H1 (cell line): Measurements from ENCODE around the gene RGP1. TPM values are rescaled to one million over a fixed set of nuclear protein-coding genes. Genes with fewer than 3 reads are reported as not detected.

Experiments
- CHD7 ChIP-seq: fragments of 300-600 bp; sonication (generic); IDR thresholded peaks from 2 replicates; pipeline ENCODE4 v1.7.1; 2012; ENCODE audit warnings: low read length, moderate library complexity, mild to moderate bottlenecking, inconsistent platforms; ENCODE audit not compliant: insufficient replicate concordance
- polyA plus RNA-seq, 7 experiments: library from polyadenylated mRNA; depleted of rRNA in 3 of 7; stranded (reverse) in 5 of 7; unstranded in 2 of 7; fragments of >200 nt in 5 of 7; fragments of 200-250 nt in 2 of 7; gene quantifications; 1 replicate in 5 of 7; 2 replicates in 1 of 7; 4 replicates in 1 of 7; pipeline versions ENCODE4 v1.2.1 to v1.2.3, GENCODE V29; 2011 to 2013; ENCODE audit warnings: missing spikeins in 2 of 7, mixed read lengths in 2 of 7
- total RNA-seq: library from RNA; stranded (reverse); fragmentation: NEBNext Ultra II Directional; extraction: Animal tissue kit (Norgen Biotek cat#: 25700); gene quantifications from 2 replicates; pipeline ENCODE4 v1.2.1, GENCODE V29; 2021

The RGP1 gene
- total and polyA plus RNA-seq, 2 of the 8 experiments (the other 6 are each of a cell fraction or from before 2014, with no cell fraction given) = 11.8 to 22.7 TPM

- TF ChIP-seq CHD7 = no peak
- TF ChIP-seq, all 59 proteins: peak for 0
Measured at GRCh38 chr9:35767458-35767857, 18.4 kb downstream of the RGP1 start (continued).
